K562 treated with DMSO at 1 percent for 12 hours (cell line): Measurements from ENCODE around the gene MCTP1. TPM values are rescaled to one million over a fixed set of nuclear protein-coding genes. Genes with fewer than 3 reads are reported as not detected.

Source experiments
- total RNA-seq: library from RNA; unstranded; fragments of 300-600 nt; gene quantifications from 2 replicates; pipeline ENCODE4 v1.2.3, GENCODE V29; 2022; ENCODE audit not compliant: insufficient read depth

The MCTP1 gene
- 0.27 TPM in 1 of 2 replicates, not detected in the other for total RNA-seq

GRCh38 chr5:95284572-95285408 lies at the start of gene MCTP1:
MCTP1 (minus strand) TSS chr5:95285094.

Other genes with a start within 250 kb of the MCTP1 start
- gene FAM81B, start 106.3 kb upstream of the MCTP1 start, total RNA-seq, result 2.2 TPM in 1 of 2 replicates, not detected in the other